ENCODE results near the gene UCP2. TPM values are rescaled to one million over a fixed set of nuclear protein-coding genes. Genes with fewer than 3 reads are reported as not detected.
A peak's percentile ranks its signal among the peaks of the same experiment; 100 is the strongest.

The UCP2 gene
- total and polyA plus RNA-seq, 9 donors: 18.0 to 212 (median 181) TPM

DNA sequence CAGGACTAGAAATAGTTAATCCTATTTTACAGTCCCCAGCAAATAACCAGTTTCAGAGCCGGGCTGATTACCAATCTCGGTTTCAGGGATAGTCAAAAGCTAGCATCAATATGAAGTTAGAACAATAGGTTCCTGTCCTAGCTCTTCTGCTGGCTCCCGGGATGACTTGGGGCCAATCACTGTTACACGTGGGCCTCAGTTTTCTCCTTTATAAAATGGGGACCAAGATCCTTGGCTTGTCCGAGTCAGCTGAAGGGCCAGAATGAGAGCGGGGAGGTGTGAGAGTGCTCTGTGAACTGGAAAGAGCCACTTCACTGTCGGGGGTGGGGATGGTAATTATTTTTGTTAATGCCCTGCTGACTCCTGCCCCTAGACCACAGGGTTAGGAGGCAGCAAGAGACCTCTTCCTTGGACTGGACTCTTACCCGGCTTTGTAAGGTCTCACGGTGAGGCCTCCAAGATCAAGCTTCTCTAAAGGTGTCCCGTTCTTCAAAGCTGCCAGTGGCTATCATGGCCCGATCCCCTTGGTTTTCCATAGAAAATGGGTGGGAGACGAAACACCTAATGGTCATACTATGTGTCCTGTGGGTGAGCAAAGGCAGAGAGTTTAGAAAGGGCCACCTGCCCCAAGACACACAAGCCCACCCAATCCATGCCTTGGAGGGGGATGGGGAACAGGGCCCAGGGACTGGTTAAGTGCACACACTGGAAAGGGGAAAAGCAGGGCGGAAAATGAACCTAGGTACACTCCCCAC is 1.4 kb downstream of the UCP2 start:
- peak overlapping the region; percentile 83 for H3K27ac ChIP-seq (ENCODE audit: low read length)
- peak overlapping the region; percentile 78 for H3K4me3 ChIP-seq (ENCODE audit: low read length)
- DNase-seq: no peak
- WGBS (ENCODE audit: insufficient coverage): 85% methylated on average over 6 of the region's 13 CpGs
- H3K4me1 ChIP-seq (ENCODE audit: control insufficient read depth, insufficient read depth, low read length): peaks cover 54% of the 10 kb centered on the region
- peaks cover 2% of the 10 kb centered on the region for H3K27me3 ChIP-seq (ENCODE audit: control insufficient read depth, insufficient read depth, low read length)
- peaks cover 44% of the 10 kb centered on the region for H3K36me3 ChIP-seq (ENCODE audit: control insufficient read depth, insufficient read depth, low read length)
- H3K9me3 ChIP-seq (replicated peaks; ENCODE audit: control insufficient read depth, low read depth, low read length): no peaks in the 10 kb centered on the region

DNA sequence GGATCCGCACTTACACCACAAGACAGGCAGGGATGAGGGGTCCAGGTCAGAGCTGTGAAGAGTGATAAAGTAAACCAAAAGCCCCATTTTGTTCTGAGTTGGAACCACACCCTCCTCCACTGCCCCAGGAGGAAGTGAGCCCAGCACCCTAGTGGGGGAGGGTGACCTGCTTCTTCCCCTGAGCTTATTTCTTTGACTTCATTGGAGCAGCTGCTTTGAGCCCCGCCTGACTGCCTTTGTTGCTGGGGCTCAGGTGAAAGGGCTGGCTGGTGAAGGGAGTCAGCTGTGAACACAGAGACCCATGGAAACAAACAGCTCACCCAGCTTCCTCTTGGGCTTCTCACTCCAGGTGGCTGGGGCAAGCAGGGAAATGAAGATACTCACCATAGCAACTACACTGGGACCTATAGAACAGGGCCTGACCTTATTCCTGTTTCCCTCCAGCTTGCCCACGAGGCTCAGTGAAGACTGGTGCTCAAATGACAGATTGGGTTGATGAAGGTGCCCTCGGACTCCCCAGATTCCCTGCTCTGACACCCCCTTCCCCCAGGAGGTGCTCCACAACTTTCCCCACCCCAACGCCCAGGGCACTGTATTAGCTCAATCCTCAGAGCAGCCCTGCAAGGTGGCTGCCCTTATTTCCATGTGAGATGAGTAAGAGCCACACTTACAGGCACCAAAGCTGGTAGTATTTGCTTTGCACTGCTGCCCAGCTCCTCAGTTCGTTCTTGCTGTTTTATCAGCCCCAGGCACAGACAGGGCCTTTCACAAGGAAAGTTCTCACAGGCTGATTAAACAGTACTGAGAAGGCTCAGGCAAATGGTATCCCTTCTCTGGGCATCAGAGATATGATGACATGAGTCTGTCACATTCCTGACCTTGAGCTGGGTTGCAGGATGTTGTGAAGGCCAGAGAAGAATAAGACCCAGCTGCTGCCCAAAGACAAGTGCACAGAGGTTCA is 2.4 kb downstream of the UCP2 start:
- peak; percentile 52 for DNase-seq
- H3K4me1 ChIP-seq (ENCODE audit: control insufficient read depth, insufficient read depth, low read length): peaks cover 57% of the 10 kb centered on the region
- H3K36me3 ChIP-seq (ENCODE audit: control insufficient read depth, insufficient read depth, low read length): peaks cover 52% of the 10 kb centered on the region
- H3K27ac ChIP-seq (ENCODE audit: low read length): peak overlapping the region; percentile 83
- no peak overlapping the region for H3K4me3 ChIP-seq (ENCODE audit: low read length)
- peaks cover 2% of the 10 kb centered on the region for H3K27me3 ChIP-seq (ENCODE audit: control insufficient read depth, insufficient read depth, low read length)
- WGBS (ENCODE audit: insufficient coverage): 80% methylated on average over 4 of the region's 6 CpGs
- H3K9me3 ChIP-seq (replicated peaks; ENCODE audit: control insufficient read depth, low read depth, low read length): no peaks in the 10 kb centered on the region

DNA sequence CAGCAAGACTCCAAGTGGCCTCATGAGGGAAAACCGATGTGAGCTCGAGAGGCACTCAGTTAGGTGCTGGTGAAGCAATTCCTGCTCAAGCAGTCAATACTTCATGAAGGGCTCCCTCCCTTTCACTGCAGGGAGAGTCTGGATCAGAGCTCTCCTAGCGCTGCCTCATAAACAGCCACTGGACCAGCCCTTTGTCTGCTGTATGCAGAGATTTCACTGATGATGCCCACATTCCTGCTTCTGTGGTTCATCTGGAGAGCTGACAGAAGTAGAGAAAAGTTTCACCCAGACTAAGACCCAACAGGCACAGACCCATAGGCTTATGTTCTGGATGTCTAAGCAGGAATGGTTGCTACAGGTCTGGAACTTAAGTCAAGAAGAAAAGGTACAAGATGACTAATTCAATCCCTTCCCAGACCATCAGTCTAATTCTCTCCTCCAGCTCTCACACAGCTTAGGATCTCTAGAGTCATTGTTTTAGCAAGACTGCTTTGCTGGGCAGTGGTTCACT is 4.0 kb downstream of the UCP2 start:
- Histone ChIP-seq H3K9me3 (replicated peaks; ENCODE audit: control insufficient read depth, low read depth, low read length) (no peaks in the 10 kb centered on the region), H3K4me1 (ENCODE audit: control insufficient read depth, insufficient read depth, low read length) (peaks cover 55% of the 10 kb centered on the region), H3K36me3 (ENCODE audit: control insufficient read depth, insufficient read depth, low read length) (peaks cover 68% of the 10 kb centered on the region), H3K27ac (ENCODE audit: low read length) (no peak overlapping the region), H3K27me3 (ENCODE audit: control insufficient read depth, insufficient read depth, low read length) (peaks cover 2% of the 10 kb centered on the region), H3K4me3 (ENCODE audit: low read length) (no peak overlapping the region)
- 80% methylated on average over 2 of the region's 3 CpGs for WGBS (ENCODE audit: insufficient coverage)
- no peak for DNase-seq

DNA sequence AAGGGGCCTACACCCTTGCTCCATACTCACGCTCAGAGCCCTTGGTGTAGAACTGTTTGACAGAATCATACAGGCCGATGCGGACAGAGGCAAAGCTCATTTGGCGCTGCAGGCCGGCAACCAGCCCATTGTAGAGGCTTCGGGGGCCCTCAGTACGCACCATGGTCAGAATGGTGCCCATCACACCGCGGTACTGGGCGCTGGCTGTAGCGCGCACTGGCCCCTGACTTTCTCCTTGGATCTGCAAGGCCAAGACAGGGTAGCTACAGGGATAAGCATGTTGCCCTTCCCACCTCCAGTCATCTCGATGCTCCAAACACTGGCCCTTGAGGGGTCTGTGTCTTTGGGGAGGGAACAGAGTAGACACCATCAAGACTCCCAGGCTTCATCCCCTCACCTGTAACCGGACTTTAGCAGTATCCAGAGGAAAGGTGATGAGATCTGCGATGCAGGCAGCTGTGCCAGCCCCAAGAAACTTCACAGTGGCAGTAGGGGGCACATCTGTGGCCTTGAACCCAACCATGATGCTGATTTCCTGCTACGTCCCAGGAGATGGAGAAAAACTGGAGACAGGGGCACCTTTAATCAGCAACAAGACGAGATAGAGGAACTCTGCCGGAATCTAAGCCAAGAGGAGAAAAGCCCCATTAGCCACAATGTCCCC is 4.7 kb downstream of the UCP2 start:
- Histone ChIP-seq H3K36me3 (ENCODE audit: control insufficient read depth, insufficient read depth, low read length) (peaks cover 68% of the 10 kb centered on the region), H3K4me3 (ENCODE audit: low read length) (no peak overlapping the region), H3K9me3 (replicated peaks; ENCODE audit: control insufficient read depth, low read depth, low read length) (no peaks in the 10 kb centered on the region), H3K4me1 (ENCODE audit: control insufficient read depth, insufficient read depth, low read length) (peaks cover 51% of the 10 kb centered on the region), H3K27ac (ENCODE audit: low read length) (no peak overlapping the region), H3K27me3 (ENCODE audit: control insufficient read depth, insufficient read depth, low read length) (peaks cover 2% of the 10 kb centered on the region)
- DNase-seq: no peak
- WGBS (ENCODE audit: insufficient coverage): 98% methylated on average over 10 of the region's 18 CpGs

DNA sequence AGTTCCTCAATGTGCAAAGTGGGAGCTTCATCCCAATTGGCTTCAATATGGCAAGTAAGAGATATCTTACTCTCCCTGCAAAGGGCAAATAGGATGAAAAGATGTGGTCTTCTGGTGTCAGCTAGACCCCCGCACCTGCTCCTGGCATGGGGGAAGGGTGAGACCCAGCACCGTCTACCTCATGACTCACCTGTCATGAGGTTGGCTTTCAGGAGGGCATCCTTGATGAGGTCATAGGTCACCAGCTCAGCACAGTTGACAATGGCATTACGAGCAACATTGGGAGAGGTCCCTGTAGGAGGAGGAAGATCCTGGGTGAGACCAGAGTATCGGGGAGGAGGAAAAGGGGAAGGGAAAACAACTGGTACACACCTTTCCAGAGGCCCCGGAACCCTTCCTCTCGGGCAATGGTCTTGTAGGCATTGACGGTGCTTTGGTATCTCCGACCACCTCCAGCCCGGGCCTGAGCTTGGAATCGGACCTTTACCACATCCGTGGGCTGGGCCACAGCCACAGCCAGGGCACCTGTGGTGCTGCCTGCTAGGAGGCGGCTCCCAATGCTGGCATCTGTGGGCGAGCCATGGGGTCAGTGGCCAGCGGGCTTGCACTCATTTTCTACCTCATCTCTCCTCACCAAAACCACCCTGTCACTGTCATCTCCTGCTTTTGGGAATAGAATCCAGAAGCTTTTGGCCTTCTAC is 6.0 kb downstream of the UCP2 start:
- peaks cover 68% of the 10 kb centered on the region for H3K36me3 ChIP-seq (ENCODE audit: control insufficient read depth, insufficient read depth, low read length)
- no peak overlapping the region for H3K4me3 ChIP-seq (ENCODE audit: low read length)
- 92% methylated on average over 14 of the region's 14 CpGs for WGBS (ENCODE audit: insufficient coverage)
- H3K27me3 ChIP-seq (ENCODE audit: control insufficient read depth, insufficient read depth, low read length): no peaks in the 10 kb centered on the region
- H3K27ac ChIP-seq (ENCODE audit: low read length): no peak overlapping the region
- H3K9me3 ChIP-seq (replicated peaks; ENCODE audit: control insufficient read depth, low read depth, low read length): no peaks in the 10 kb centered on the region
- no peak for DNase-seq
- H3K4me1 ChIP-seq (ENCODE audit: control insufficient read depth, insufficient read depth, low read length): peaks cover 44% of the 10 kb centered on the region

DNA sequence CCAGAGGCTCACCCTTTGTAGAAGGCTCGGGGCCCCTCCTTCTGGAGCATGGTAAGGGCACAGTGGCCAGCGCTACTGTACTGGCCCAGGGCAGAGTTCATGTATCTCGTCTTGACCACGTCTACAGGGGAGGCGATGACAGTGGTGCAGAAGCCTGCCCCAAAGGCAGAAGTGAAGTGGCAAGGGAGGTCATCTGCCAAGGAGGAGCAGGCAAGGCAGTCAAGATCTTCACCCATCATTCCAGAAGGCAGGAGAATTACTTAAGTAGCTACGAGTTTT is 7.2 kb downstream of the UCP2 start:
- H3K4me3 ChIP-seq (ENCODE audit: low read length): no peak overlapping the region
- H3K4me1 ChIP-seq (ENCODE audit: control insufficient read depth, insufficient read depth, low read length): peaks cover 38% of the 10 kb centered on the region
- no peak overlapping the region for H3K27ac ChIP-seq (ENCODE audit: low read length)
- no peak for DNase-seq
- no peaks in the 10 kb centered on the region for H3K9me3 ChIP-seq (replicated peaks; ENCODE audit: control insufficient read depth, low read depth, low read length)
- 91% methylated on average over 5 of the region's 6 CpGs for WGBS (ENCODE audit: insufficient coverage)
- H3K27me3 ChIP-seq (ENCODE audit: control insufficient read depth, insufficient read depth, low read length): no peaks in the 10 kb centered on the region
- H3K36me3 ChIP-seq (ENCODE audit: control insufficient read depth, insufficient read depth, low read length): peaks cover 63% of the 10 kb centered on the region

DNA sequence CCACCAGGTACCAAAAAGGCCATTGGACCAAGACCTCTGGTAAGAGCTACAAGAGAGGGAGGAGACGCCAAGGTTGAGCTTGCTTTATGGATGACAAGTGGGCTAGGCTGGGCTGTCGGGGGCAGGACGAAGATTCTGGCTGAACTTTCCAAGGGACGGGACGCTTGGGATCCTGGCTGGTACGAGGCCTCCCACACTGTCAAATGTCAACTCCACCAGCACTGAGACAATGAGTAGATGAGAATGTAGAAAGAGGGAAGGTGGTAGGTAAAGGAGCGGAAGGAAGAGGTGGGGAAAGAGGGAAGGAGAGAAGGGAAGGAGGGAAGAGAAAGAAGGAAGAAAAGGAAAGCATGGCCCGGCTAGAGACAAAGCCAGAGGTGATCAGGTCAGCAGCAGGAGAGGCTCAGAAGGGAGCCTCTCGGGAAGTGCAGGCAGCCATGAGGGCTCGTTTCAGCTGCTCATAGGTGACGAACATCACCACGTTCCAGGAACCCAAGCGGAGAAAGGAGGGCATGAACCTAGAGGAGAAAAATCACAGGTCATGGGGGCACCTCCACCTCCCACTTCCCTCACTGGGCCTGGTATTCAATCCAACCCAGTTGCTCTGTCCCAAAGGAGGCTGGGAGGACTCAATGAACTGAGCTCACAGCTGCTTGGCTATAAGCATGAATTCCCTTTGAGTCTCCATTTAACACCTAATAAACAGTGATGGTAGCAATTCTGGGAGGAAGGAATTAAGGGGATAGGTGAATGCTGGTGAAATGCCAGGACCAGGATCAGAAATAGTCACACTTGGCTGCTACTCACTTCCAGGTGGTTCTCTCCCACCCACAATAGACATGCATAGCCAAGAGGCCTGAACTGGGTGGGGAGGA is 7.8 kb downstream of the UCP2 start:
- WGBS (ENCODE audit: insufficient coverage): 87% methylated on average over 8 of the region's 13 CpGs
- Histone ChIP-seq H3K9me3 (replicated peaks; ENCODE audit: control insufficient read depth, low read depth, low read length) (no peaks in the 10 kb centered on the region), H3K27me3 (ENCODE audit: control insufficient read depth, insufficient read depth, low read length) (no peaks in the 10 kb centered on the region), H3K36me3 (ENCODE audit: control insufficient read depth, insufficient read depth, low read length) (peaks cover 59% of the 10 kb centered on the region), H3K4me3 (ENCODE audit: low read length) (no peak overlapping the region), H3K27ac (ENCODE audit: low read length) (no peak overlapping the region), H3K4me1 (ENCODE audit: control insufficient read depth, insufficient read depth, low read length) (peaks cover 34% of the 10 kb centered on the region)
- no peak for DNase-seq

DNA sequence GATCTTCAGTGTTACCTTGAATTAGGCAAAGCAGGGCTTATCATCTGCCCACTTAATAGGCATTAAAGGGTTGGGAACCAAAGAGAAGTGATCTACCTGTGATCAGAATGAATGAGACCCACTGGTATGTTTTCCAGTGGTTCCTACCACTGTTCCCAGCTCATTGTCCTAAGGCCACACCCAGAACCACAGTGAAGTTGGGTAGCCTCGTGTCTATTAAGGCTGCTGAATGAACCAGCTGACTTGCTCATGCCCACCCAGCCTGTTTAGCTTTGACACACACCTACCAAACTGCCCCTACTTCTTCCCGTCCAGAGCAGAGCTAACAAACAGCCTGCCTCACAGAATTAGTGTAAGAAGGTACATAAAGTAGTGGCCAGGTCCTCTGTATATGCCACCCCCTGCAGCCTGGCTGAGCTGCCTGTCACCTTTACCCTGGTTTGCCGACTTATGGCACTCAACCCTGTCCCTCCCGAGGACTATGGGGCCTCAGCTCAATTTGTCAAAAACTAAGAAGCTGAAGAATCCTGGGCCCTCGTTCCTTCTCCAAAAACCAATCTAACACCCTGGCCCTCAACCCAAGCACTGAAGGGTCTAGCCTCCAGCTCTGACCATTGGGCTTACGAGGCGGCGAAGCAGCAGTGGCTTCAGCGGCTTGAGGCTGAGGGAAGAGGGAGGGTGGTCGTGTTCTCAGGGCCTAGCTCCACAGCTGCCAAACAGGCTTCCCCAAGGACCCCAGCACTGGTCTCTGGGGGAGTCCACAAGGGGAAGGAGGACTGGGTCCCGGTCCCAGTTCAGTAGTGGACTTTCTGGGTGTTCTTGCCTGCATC is 9.8 kb downstream of the UCP2 start:
- no peak overlapping the region for H3K27ac ChIP-seq (ENCODE audit: low read length)
- peaks cover 25% of the 10 kb centered on the region for H3K4me1 ChIP-seq (ENCODE audit: control insufficient read depth, insufficient read depth, low read length)
- H3K27me3 ChIP-seq (ENCODE audit: control insufficient read depth, insufficient read depth, low read length): no peaks in the 10 kb centered on the region
- 72% methylated on average over 5 of the region's 11 CpGs for WGBS (ENCODE audit: insufficient coverage)
- no peaks in the 10 kb centered on the region for H3K9me3 ChIP-seq (replicated peaks; ENCODE audit: control insufficient read depth, low read depth, low read length)
- DNase-seq: no peak
- peaks cover 40% of the 10 kb centered on the region for H3K36me3 ChIP-seq (ENCODE audit: control insufficient read depth, insufficient read depth, low read length)
- no peak overlapping the region for H3K4me3 ChIP-seq (ENCODE audit: low read length)
